GM21447 (cell line): ENCODE data around the gene PCDH18.
A peak's percentile ranks its signal among the peaks of the same experiment; 100 is the strongest.
"Not testable (repeated sequence)": the region's sequence is repeated elsewhere in the genome, so short reads cannot be mapped to it uniquely, and the experiment has no call there.

ENCODE experiments used
- ATAC-seq: cut with Tn5 transposase; IDR thresholded peaks from one replicate; pipeline ENCODE4 v1.9.1; 2021; ENCODE audit not compliant: unreplicated experiment

Gene PCDH18, protein sequence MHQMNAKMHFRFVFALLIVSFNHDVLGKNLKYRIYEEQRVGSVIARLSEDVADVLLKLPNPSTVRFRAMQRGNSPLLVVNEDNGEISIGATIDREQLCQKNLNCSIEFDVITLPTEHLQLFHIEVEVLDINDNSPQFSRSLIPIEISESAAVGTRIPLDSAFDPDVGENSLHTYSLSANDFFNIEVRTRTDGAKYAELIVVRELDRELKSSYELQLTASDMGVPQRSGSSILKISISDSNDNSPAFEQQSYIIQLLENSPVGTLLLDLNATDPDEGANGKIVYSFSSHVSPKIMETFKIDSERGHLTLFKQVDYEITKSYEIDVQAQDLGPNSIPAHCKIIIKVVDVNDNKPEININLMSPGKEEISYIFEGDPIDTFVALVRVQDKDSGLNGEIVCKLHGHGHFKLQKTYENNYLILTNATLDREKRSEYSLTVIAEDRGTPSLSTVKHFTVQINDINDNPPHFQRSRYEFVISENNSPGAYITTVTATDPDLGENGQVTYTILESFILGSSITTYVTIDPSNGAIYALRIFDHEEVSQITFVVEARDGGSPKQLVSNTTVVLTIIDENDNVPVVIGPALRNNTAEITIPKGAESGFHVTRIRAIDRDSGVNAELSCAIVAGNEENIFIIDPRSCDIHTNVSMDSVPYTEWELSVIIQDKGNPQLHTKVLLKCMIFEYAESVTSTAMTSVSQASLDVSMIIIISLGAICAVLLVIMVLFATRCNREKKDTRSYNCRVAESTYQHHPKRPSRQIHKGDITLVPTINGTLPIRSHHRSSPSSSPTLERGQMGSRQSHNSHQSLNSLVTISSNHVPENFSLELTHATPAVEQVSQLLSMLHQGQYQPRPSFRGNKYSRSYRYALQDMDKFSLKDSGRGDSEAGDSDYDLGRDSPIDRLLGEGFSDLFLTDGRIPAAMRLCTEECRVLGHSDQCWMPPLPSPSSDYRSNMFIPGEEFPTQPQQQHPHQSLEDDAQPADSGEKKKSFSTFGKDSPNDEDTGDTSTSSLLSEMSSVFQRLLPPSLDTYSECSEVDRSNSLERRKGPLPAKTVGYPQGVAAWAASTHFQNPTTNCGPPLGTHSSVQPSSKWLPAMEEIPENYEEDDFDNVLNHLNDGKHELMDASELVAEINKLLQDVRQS

DNA sequence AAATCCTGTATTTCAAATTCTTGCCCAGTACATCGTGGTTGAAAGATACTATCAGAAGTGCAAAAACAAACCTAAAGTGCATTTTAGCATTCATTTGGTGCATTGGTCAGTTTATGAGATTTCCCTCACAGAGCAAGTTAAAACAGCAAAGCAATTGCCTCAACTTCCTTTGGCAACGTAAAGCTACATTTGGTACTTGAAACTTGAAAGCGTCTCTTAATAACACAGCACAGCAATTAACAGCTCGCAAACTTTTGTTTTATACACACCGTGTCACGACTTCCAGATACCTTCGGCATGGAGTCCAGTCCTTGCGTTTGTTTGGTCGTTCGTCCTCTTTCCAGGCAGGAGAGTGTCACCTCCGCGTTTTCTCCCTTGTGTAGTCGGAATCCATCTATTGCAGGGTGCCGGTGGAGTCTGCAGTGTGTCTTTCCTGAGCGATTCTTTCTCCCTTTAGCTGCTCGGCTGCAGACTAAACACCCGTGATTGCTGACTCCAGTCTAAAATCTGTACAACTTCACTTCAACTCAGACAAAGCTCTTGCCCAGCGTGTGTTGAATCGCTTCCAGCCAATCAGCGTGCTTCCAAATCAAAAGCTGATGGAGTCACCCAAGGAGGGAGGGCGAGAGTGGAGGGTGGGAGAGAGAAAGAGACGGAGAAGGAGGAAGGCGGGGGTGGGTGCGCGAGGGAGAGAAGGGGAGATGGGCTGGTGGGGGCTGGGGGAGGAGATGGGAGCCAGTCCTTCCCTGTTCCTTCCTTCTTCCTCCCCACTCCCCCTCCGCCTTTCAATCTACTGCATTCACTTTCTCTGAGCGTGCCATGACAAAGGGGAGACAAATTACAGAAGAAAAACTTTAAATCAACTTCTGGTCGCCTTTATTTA lies at the start of gene PCDH18:
Gene PCDH18, minus strand, starts transcription at position 509 of the 883 bp plus-strand sequence. Its CDS starts 406 bp downstream, at position 103.
- ATAC-seq, result peak; percentile 65

DNA sequence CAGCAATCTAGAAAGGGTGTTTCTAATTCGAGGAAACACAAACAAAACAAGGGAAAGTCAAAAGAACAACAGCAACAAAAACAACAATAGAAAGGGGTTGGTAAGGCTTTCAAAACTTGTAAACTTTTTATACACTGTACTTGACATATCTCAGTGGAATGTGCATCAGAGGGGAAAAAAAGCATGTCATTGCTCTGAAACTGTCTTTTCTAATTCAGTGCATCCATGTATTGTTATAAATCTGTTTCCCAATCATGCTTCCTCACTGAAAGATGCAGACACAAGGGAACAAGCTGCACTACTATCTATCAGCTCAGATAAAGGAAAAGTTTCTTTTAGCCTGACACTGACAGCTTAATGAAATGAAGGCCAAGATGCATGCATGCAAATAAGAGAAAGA lies 44.2 kb upstream of the PCDH18 start:
- no peak for ATAC-seq

DNA sequence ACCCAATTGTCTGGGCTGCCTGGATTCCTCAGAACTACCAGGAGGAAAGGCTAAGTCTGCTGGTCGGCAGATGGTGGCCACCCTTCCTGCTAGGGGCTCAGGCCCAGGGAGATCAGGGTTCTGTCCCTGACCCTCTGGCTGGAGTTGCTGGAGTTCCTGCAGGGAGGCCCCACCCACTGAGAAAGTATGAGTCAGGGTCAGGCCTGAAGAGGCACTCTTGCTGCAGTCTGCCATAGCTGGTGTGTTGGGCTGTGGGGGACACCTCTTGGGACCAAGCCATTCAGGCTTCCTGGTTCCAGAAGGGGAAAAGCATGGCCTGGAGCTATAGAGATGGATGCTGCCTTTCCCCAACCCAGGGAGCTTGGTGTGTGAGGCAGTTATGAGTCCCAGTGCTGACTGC lies 40.4 kb upstream of the PCDH18 start:
- ATAC-seq, result no peak

DNA sequence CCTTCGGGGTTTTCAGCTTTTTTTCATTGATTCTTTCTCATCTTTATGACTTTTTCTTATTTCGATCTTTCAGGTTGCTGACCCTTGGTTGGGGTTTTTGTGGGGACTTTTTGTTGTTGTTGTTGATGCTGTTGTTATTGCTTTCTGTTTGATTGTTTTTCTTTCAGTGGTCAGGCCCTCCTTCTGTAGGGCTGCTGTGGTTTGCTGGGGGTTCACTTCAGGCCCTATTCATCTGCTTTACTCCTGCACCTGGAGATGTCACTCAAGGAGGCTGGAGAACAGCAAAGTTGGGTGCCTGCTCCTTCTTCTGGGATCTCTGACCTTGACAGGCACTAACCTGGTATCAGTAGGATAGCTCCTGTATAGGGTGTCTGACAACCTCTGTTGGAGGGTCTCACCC lies 39.9 kb upstream of the PCDH18 start:
- ATAC-seq, result no peak

DNA sequence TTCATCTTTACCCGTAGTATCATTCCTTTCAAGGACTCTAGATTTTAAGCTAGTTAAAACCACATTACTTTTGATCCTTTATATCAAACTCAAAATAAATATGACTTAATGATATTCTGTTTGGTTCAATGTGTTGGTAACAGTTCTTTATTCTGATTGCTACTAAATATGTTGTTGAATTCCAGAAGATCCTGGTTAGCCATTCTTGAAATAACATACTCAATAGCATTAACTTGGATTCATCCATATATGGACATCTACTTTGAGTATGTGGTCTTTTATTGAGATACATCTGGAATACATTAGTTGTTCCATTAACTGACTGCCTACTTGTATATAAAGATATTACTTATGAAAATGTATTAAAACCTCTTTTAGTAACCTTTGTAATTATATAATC lies 27.5 kb upstream of the PCDH18 start:
- ATAC-seq, result no peak

DNA sequence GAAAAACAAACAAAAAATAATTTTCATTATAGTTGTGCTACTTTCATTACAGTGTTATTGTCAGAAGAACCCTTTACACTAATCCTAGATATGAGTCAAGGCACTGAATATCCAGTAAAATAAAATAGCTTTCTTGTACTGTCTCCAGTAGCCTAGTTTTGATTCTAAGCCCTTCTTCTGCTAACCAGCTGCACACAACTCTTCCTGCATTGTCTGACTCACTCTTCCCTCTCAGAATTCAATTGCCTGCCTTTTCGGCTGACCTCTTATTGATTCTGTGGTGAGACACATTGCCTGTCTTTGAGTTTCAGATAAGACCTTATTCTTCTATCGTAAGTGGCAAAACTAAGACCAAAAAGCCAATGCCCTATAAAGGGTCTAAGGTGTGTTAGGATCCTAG lies 26.7 kb upstream of the PCDH18 start:
- no peak for ATAC-seq

DNA sequence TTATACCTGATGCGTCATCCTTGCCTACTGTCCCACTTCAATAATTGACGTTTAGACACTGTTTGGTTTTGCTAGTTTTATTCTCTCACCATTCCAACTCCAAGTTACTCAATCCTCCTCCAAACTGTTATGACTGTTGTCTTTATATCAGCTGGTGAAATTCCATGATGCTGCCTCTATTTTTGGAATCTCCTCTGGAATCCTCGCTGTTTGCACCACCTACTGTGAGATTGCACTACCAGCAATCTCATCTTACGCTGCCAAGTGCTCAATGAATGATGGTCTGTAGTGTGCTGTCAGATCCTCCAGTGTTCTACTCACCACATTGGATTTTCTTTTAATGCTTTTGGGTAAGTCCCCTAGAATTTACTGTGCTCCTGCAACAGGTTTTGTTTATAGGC lies 13.2 kb upstream of the PCDH18 start:
- ATAC-seq, result no peak

DNA sequence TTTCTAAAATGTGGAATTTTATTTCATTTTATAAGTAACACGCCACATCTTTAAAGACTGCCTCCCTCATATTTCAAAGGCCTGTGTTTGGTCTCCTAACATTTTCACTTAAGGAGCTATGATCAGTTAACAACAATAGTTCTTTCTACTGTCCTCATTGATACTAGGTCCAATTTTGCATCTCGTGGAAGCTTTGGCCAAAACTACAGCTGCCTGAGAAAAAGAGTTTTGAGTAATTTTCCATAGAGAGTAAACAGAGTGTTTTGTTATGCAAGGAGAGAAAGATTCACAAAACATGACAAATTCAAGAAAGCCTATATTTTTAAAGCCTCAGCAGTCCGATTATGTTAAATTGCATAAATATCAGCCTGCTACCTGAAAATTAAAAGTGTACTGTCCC lies 11.4 kb upstream of the PCDH18 start:
- ATAC-seq, result no peak

DNA sequence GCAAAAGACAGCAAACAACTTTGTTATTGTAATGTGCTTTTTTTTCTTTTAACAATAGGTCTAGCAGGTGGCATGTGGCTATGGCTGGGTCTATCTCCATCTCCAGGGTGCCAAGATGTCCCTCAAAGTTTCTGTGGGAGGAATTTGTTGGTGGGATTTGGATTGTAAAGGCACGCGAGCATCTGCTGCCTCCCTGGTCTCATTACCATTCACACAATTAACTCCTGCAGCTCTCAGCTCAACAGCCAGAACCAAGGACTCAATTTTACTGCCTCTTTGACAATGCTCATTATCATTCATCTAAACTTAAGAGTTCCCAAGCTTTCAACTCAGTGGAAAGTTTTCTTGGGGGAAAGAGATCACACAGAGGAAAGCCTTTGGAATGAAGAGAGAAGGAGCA lies 10.9 kb upstream of the PCDH18 start:
- no peak for ATAC-seq

DNA sequence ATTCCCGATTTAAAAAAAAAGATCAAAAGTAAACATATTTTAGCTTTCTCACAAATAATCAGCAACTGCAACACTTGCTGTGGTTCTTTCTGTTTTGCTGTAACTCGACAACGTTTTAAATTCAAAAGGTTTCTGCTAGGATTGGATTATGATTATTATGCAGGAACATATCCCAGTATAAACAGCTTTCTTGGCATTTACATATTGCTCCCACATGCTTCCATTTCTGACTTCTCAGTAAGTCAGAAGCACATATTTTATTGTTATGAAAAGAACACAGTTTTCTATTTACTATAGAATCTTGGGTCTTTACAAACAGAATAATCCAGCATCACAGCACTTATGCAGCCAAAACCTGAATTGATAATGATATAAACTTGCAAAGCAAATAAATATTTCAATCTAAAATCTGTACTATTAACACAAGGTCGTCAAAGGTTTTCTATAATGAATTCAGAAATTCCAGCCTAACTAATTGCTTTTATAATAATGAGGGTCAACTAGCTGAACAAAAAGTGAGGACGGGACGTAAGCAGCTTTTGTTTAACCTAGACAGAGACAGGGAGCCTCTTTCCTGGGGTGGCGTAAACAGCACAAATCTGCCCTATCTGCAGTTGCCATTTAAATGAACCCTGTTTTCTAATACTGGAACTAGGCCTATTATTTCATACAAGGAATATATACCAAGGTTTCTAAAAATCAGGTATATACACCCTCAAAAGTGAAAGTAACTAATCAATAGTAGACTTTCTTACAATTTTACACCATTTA lies 9.8 kb upstream of the PCDH18 start:
- ATAC-seq, result no peak

DNA sequence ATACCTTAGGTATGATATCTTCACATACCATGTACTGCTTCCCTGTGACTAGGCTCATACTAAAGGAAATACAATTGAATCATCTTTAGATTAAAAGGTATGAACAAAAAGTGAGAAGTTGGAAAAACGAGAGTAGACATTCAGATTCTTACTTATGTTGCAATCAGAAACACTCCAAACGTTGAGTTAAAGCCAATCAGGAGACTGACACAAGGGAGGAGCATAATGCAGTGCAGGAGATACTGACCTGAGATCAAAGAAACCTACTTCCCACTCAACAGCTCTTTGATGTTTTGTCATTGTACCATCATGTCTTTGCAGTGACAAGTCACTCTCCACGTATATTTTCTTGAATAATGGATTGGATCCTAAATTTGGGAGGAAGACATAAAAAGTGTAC lies 8.9 kb upstream of the PCDH18 start:
- no peak for ATAC-seq

DNA sequence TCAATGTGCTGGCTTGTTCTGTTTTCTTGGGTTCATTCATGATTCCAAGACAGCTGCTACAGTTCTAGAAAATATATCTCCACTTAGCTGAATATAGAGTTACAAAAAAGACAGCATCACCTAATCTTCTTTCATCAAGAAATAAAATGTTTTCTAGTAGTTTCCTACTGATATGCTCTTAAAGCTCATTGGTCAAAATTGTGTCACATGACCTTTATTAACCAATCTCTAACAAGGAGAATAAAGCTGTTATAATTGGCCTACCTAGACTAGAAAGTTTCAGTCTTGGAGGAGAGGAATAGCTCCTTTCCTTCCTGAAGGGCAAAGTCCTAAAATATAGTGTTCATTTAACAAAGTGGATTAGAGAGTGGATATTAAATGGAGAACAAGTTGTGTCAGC lies 8.1 kb upstream of the PCDH18 start:
- ATAC-seq, result no peak

DNA sequence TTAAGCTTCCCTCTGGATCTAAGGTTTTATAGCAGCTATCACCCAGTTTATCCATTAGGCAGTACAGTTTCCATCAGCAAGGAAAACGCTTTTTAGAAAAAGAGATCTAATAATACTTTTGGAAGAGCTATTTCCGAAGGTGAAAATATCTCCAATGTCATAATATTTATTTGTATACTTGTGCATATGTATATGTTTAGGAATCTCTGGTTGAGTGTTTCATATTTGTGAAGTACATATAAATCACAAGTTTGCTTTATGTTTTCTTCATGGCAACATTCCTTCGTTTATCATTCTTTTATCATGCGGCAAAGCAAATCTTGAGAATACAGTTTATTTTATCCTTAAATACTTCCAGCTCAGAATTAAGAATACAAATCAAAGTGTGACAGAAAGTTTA lies 6.2 kb upstream of the PCDH18 start:
- no peak for ATAC-seq

DNA sequence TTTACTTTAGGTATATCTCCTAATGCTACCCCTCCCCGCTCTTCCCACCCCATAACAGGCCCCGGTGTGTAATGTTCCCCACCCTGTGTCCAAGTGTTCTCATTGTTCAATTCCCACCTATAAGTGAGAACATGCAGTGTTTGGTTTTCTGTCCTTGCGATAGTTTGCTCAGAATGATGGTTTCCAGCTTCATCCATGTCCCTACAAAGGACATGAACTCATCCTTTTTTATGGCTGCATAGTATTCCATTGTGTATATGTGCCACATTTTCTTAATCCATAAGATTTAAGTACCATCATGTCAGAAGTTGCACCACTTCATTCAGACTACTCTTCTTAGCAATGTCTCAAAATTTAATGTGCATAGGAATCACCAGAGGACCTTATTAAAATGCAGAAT lies 5.5 kb upstream of the PCDH18 start:
- not testable (repeated sequence) for ATAC-seq

DNA sequence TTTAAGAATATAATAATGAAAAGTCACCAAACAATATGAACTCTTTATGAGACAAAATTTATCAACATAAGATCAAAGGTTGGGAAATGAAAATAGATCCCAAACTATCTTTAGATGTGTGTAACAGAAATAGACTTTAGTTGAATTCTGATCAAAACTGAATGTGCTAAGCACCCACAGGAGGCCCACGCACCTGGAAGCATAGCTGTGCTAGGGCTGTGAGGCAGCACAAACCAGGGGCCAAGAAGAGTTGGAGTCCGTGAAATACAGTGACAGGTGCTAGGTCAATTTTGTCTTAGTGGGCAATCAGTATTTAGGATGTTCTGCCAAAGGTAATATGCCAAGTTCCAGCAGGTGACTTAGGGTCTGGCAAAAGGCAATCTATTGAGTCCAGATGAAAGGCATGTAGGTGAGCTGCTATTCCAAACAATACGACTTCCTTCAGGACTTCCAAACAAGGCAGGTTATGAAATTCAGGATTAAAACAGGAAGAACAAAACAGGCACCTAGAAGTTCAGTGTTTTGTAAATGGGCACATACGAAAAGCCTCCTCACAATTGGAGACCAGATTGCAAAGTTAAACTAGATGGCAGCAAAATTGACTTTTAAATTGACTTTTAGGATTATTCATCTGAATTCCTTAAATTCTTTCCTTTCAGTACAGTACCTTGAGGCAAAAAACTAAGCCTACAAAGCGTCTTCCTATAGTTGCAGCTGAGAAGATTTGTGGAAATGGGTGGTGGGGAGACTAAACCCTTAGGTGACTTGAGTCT lies 4.7 kb upstream of the PCDH18 start:
- no peak for ATAC-seq

DNA sequence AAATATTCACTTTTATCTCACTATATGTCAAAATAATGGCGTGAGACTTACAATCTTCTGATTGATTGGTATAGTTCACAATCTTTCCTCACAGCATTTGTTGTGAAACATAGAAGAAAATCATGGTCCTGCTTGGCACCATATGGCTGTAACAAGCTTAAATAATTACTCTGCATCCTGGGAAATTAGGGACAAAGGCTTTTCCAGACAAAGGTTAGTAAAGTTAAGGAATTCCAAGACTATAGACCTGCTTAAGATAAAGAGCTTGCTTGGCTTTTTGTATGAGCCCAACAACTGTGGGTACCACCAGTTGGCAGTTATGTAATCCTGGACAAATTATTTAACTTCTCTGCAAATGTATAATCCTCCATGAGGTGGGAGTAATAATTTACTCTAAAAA lies 3.4 kb upstream of the PCDH18 start:
- no peak for ATAC-seq

DNA sequence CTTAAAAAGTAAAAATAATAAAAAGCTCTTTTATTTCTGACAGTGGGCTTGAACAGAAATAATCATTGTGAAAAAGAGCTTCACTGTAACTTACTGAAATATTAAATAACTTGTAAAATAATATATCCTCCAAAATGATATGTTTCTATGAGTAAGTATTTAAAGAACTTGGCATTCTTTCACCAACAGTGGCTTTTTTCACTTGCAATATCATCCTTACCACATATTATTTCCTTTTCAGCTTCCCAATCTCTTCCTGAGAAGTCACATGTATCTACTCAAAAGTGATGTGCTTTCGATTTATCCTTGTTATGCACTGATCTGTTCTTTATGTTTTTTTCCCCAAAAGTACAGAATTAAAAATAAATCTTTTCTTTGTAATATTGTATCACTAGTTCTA lies 2.2 kb upstream of the PCDH18 start:
- no peak for ATAC-seq

DNA sequence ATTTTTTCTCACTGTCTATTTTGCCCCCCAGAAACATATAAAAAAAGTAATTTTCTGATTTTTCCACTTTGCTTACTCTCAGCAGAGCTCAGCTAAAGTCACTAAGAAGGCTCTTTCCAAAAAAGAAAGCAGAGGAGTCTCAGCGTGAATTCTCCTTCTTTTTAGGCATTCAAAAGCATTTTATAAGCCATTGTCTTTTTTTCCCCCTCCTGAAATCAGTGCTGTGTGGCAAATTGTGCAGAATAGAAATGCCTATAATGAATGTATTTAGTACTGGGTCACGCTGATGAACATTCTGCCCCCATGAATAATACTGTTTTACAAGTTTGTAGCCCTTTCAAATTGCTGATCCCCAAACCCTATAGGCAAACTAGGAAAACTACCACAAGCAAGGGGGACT lies 1.6 kb upstream of the PCDH18 start:
- no peak for ATAC-seq

DNA sequence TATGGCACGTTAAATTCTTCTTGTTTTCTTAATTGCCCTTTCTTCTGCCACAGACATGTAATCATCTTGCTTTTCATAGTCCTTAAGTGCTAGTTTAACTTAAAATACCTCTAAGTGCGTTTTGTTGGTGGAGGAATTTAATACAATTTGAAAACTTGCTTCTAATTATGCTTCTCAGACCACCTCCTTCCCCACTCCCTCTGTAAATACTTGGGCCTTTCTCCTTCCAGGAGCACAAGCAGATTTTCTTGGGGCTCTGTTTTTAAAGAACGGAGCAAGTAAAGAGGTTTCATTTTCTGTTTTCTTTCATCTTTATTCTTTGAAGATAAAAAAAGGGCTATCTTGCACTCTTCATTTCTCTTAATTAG lies 559 bp upstream of the PCDH18 start:
- ATAC-seq, result peak; percentile 32
